HFF-Myc (cell line): ENCODE data around the gene C6orf89.

ENCODE experiments used
- DNase-seq: peaks from one replicate; pipeline ENCODE4 v3.0.0-alpha.2; 2011; ENCODE audit warnings: low read depth; ENCODE audit errors: extremely low read depth
- H3K4me3 ChIP-seq: replicated peaks from 2 replicates; pipeline ENCODE4 v1.5.1; 2011; ENCODE audit warnings: low read depth, mild to moderate bottlenecking, control low read depth, low read length
- CTCF ChIP-seq: IDR thresholded peaks from 2 replicates; pipeline ENCODE4 v1.5.1; 2012; ENCODE audit warnings: mild to moderate bottlenecking, low read depth, low read length, control low read depth; ENCODE audit errors: missing control alignments

The C6orf89 gene

DNA sequence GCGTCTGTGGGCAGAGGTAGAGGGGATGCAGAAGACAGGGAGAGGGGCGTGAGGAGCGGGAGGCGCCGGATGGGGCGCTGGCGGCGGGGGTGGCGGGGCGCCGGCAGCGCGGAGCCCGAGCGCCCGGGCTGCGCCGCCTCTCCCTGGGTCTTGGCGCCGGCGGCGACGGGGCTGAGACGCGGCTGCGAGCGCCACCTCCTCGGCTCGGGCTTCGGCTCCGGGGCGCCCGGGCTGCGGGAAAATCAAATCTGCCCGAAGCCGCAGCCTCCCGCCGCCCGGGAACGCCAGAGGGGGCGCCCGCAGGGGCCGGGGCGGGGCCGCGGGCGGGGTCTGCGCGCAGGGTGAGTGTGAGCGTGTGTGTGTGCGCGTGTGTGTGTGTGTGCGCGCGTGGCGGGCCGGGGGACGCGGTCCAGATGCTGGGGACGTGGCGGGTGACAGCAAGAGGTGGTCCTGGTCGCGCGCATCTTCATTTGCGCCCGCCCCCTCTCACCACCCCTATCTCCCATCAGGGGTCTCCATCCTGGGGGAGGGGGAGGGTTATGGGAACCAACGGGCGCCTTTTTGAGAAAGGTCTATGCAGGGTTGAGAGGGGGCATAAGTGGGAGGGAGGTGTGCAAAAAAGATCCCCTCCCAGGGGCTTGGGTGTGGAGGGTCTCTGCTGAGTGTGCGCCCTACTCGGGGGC lies 45.9 kb upstream of the C6orf89 start:
- TF ChIP-seq CTCF: no peak
- DNase-seq: no peak
- peak overlapping the region; percentile 42 for H3K4me3 ChIP-seq

GRCh38 chr6:36840432-36841403 lies 45.0 kb upstream of the C6orf89 start:
- TF ChIP-seq CTCF: no peak
- DNase-seq: no peak
- peak overlapping the region; percentile 42 for H3K4me3 ChIP-seq

- no peak for DNase-seq
Observed at GRCh38 chr6:36841756-36842155, 44.0 kb upstream of the C6orf89 start.

DNA sequence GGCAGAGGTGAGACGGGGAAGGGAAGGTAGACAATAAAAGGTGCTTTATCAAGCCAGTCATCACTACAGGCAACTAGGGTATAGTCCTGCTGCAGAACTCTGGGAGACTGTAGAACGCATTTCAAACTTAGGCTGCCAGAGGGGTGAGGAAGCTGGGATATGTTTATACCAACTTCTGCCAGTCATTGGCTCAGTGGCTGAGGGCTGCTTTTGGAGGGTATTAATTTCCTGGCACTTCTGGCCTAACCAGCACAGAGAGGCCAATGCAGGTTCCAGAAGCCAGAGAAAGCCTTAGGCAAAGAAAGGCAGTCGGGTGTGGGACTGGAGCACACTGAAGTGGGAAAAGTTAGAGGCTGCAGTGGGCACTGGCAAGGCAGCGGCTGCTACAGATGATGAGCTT lies 42.6 kb upstream of the C6orf89 start:
- no peak for TF ChIP-seq CTCF
- DNase-seq: no peak
- no peak overlapping the region for H3K4me3 ChIP-seq

More at GRCh38 chr6:36841756-36842155, 44.0 kb upstream of the C6orf89 start:
- H3K4me3 ChIP-seq: no peak overlapping the region
- no peak for TF ChIP-seq CTCF

DNA sequence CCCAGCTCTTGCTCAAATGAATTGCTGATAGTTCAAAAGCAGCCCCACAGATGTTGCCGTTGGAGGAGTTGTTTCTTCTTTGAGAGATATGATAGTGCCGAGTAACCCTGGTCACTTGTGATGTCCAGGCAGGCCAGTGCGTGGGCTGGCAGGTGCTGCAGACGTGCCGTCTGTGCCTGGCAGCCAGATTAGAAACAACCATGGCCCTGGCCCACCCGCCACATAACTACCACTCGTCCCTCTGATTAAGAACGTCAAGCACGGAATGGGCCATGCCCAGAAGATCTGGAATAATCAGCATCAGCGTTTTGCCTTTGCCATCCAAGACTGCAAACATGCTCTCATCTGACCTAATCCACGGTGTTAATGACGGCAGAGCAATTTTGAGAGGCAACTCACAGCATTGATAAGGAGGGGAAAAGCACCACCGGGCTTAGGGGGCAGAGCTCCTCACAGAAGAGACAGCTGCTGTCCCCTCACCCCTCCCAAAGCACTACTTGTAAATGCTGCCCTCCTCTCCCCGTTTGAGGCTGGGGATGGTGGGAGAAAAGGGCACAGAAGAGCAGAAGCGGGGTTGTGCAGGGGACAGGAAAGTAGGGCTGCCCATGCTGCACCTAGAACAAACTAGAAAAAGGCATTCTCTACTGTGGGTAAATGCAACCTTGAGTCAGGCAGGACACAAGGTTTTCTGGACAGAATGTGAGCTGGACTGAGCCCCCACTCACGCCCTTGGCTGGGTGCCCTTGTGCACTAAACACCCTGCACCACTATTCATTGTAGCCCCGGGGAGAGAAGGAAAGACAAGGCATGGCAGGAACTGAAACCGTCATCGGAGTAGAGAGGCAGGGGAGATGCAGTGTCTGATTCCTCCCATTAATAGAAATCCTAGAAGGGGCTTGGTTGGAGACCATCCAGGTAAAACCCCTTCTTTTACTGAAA lies 41.3 kb upstream of the C6orf89 start:
- TF ChIP-seq CTCF: no peak
- H3K4me3 ChIP-seq: no peak overlapping the region
- no peak for DNase-seq

GRCh38 chr6:36845233-36845632 lies 40.5 kb upstream of the C6orf89 start:
- no peak for TF ChIP-seq CTCF
- no peak overlapping the region for H3K4me3 ChIP-seq
- DNase-seq: no peak
